ENCODE results near the gene PYROXD2.
"Not testable (repeated sequence)": the region's sequence is repeated elsewhere in the genome, so short reads cannot be mapped to it uniquely, and the experiment has no call there.

PYROXD2 gene

GRCh38 chr10:98363220-98363619 lies 51.8 kb downstream of the PYROXD2 start:
- DNase-seq = no peak

- DNase-seq = no peak
These were observed 53.6 kb downstream of the PYROXD2 start for GRCh38 chr10:98361131-98362025.

GRCh38 chr10:98357194-98357822 lies 57.7 kb downstream of the PYROXD2 start:
- no peak for DNase-seq

GRCh38 chr10:98354491-98354890 lies 60.5 kb downstream of the PYROXD2 start:
- no peak for DNase-seq

GRCh38 chr10:98353170-98353569 lies 61.8 kb downstream of the PYROXD2 start:
- DNase-seq = no peak

- DNase-seq = no peak
These were observed 63.1 kb downstream of the PYROXD2 start for GRCh38 chr10:98351831-98352402.

GRCh38 chr10:98349508-98349922 lies 65.5 kb downstream of the PYROXD2 start:
- DNase-seq = no peak

GRCh38 chr10:98346847-98347246 lies 68.1 kb downstream of the PYROXD2 start:
- DNase-seq = no peak

- DNase-seq = no peak
These were observed 70.4 kb downstream of the PYROXD2 start for GRCh38 chr10:98344589-98345038.

- not testable (repeated sequence) for DNase-seq
These were observed 73.3 kb downstream of the PYROXD2 start for GRCh38 chr10:98341701-98342100.

GRCh38 chr10:98340940-98341310 lies 74.1 kb downstream of the PYROXD2 start:
- DNase-seq = no peak

- DNase-seq = no peak
These were observed 74.6 kb downstream of the PYROXD2 start for GRCh38 chr10:98340261-98340939.

GRCh38 chr10:98339799-98340198 lies 75.2 kb downstream of the PYROXD2 start:
- DNase-seq = no peak

- no peak for DNase-seq
These were observed 76.1 kb downstream of the PYROXD2 start for GRCh38 chr10:98338896-98339295.

GRCh38 chr10:98338318-98338717 lies 76.7 kb downstream of the PYROXD2 start:
- DNase-seq = no peak

GRCh38 chr10:98337484-98337883 lies 77.5 kb downstream of the PYROXD2 start:
- no peak for DNase-seq

Data from stimulated activated naive CD4-positive, alpha-beta T cell (primary cell).